ENCODE results near the gene C9orf72. TPM values are rescaled to one million over a fixed set of nuclear protein-coding genes. Genes with fewer than 3 reads are reported as not detected.

The C9orf72 gene
- 3.6 and 7.8 TPM in 2 replicates for total RNA-seq

DNA sequence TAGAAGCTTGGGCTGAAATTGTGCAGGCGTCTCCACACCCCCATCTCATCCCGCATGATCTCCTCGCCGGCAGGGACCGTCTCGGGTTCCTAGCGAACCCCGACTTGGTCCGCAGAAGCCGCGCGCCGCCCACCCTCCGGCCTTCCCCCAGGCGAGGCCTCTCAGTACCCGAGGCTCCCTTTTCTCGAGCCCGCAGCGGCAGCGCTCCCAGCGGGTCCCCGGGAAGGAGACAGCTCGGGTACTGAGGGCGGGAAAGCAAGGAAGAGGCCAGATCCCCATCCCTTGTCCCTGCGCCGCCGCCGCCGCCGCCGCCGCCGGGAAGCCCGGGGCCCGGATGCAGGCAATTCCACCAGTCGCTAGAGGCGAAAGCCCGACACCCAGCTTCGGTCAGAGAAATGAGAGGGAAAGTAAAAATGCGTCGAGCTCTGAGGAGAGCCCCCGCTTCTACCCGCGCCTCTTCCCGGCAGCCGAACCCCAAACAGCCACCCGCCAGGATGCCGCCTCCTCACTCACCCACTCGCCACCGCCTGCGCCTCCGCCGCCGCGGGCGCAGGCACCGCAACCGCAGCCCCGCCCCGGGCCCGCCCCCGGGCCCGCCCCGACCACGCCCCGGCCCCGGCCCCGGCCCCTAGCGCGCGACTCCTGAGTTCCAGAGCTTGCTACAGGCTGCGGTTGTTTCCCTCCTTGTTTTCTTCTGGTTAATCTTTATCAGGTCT is at the start of gene C9orf72:
Gene C9orf72 (minus strand): TSS at position 564 of the 716 bp plus-strand sequence. CDS start 6,361 bp downstream, outside the sequence.

GRCh38 chr9:27529316-27530278 is 43.7 kb downstream of the C9orf72 start, which contains the start of gene MOB3B:
MOB3B (minus strand) TSS chr9:27529814; CDS start chr9:27455550, 74,264 bp downstream.

DNA sequence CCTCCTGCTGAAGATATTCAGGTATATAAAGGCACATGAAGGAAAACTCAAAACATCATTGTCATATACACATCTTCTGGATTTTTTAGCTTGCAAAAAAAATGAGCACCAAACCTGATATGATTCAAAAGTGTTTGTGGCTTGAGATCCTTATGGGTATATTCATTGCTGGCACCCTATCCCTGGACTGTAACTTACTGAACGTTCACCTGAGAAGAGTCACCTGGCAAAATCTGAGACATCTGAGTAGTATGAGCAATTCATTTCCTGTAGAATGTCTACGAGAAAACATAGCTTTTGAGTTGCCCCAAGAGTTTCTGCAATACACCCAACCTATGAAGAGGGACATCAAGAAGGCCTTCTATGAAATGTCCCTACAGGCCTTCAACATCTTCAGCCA is 49.0 kb downstream of the C9orf72 start, which contains the start of gene IFNK:
Gene IFNK (plus strand): TSS at position 55 of the 400 bp plus-strand sequence. CDS start 47 bp downstream, at position 102.

Other genes with a start within 250 kb of the C9orf72 start
- gene IFNK, start 49.2 kb downstream of the C9orf72 start, total RNA-seq, result not detected in 2 replicates
- under 0.01 and 0.06 TPM in 2 replicates for gene MOB3B, start 43.7 kb downstream of the C9orf72 start, total RNA-seq